ENCODE results near the gene CDC25C.

DNA sequence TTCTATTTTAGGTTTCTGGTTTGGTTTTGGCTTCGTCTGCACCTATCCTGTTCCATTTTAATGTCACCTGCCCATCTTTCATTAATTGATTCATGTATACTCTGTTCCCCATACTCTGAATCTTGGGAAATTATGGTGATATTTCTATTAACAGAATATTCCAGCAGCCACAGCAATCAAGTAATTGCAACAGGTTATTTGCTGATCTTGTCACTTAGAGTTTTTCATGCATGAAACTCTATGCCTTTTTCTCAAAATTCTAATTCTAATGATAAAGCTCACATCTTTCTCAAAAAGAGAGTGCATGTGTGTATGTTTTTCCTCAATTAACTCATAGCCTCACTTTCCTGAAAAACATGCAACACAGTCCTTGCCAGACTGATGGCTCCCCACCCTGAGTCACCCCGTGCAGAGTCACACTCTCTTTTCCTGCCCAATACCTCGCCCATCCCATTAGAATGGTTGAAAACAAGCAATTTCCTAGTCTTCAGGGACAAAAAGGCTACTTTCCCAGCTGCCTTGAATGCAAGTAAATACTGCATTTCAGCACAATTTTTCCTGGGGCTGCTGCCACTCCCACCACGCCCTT is 72.8 kb downstream of the CDC25C start:
- TF ChIP-seq EZH2 (IDR thresholded peaks at IDR 0.05; ENCODE audit: borderline replicate concordance, low read depth, low read length) (no peak), FOXP4 (CRISPR knock-in tag; IDR thresholded peaks at IDR 0.05; ENCODE audit: borderline replicate concordance) (no peak), PKNOX1 (IDR thresholded peaks at IDR 0.05) (no peak), CEBPG (CRISPR knock-in tag; IDR thresholded peaks at IDR 0.05) (no peak), CEBPG (tag; conservative IDR thresholded peaks at IDR 0.05 in 1 of 2, IDR thresholded peaks at IDR 0.05 in 1 of 2) (no peak), JUNB (CRISPR knock-in tag; conservative IDR thresholded peaks at IDR 0.05) (no peak), RNF2 (IDR thresholded peaks at IDR 0.05) (no peak), FOXJ3 (CRISPR knock-in tag; IDR thresholded peaks at IDR 0.05) (no peak), CTCF (IDR thresholded peaks at IDR 0.05 in 2 of 3, conservative IDR thresholded peaks at IDR 0.05 in 1 of 3; ENCODE audit: insufficient read depth in 2 of 3, low read depth in 1 of 3, low read length in 3 of 3) (no peak), HNRNPL (IDR thresholded peaks at IDR 0.05; ENCODE audit: low read depth, low read length) (no peak)

Data from K562 (cell line).